GM19328 (cell line): ENCODE measurements around the gene RNF186.
"Not testable (repeated sequence)": the region's sequence is repeated elsewhere in the genome, so short reads cannot be mapped to it uniquely, and the experiment has no call there.

Experiments used
- ATAC-seq: cut with Tn5 transposase; IDR thresholded peaks from one replicate; pipeline ENCODE4 v1.9.1; 2021; ENCODE audit warnings: mild to moderate bottlenecking, moderate library complexity; ENCODE audit not compliant: unreplicated experiment

The RNF186 gene, protein sequence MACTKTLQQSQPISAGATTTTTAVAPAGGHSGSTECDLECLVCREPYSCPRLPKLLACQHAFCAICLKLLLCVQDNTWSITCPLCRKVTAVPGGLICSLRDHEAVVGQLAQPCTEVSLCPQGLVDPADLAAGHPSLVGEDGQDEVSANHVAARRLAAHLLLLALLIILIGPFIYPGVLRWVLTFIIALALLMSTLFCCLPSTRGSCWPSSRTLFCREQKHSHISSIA

DNA sequence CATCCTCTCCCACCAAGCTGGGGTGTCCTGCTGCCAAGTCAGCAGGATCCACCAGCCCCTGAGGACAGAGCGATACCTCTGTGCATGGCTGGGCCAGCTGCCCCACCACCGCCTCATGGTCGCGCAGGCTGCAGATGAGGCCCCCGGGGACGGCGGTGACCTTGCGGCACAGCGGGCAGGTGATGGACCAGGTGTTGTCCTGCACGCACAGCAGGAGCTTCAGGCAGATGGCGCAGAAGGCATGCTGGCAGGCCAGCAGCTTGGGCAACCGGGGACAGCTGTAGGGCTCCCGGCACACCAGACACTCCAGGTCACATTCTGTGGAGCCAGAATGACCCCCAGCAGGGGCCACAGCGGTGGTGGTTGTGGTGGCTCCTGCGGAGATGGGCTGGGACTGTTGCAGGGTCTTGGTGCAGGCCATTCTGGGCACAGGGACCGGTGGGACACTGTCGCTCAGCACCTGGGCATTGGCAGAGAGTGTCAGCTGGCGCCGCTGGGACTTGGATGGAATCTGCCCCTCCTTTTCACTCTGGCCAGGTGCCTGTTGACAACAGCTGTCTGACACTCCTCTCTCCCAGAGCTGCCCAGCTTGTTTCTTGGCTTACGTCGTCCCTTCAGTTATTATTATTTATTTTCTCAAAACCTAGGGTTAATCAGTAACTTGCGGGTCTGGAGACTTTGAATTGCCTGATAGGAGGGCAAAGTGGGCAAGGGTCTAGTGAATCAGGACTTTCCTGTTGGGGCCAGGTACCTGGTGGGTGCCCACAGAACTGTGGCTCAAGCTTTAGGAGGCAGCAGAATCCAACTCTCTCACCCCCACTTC is at the start of gene RNF186:
Gene RNF186 (minus strand): TSS at position 603 of the 823 bp plus-strand sequence. CDS start 182 bp downstream, at position 421.
- no peak for ATAC-seq

DNA sequence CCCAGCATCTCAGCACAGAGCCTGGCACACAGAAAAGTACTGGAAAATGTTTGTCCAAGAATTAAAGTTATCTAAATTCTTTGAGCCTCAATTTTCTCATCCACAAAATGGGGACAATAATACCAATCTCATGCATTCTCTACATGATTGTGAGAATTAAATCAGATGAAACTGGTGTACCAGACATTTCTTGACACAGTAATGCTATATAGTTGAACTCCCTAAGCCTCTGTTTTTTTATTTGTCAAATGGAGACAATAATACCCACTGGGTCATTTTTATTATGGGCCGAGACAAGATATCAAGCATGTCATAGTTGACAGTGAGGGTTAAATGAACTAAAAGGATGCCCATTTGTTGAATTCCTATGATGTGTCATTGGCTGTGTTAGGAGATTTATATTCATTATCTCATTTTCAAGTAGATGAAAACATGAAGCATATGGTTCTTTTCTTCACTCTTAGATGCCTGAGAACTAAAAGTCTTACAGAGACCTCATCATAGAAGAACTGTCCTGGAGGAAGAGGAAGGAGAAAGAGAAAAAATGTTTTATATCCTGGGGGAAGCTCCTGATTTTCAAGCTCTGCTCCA is 49.6 kb upstream of the RNF186 start:
- no peak for ATAC-seq

DNA sequence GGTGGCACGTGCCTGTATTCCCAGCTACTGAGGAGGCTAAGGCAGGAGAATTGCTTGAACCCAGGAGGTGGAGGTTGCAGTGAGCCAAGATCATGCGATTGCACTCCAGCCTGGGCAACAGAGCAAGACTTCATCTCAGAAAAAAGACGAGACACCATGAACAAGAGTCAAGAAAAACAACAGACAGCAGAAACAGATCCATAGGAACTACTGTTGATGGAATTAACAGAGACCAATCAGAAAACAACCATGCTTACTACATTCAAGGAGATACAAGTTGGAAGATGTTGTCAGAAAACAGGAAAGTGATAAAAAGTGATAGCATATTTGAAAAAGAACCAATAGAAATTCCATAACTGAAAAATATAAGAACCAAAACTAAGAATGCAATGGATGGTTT is 47.9 kb upstream of the RNF186 start:
- ATAC-seq, result no peak

DNA sequence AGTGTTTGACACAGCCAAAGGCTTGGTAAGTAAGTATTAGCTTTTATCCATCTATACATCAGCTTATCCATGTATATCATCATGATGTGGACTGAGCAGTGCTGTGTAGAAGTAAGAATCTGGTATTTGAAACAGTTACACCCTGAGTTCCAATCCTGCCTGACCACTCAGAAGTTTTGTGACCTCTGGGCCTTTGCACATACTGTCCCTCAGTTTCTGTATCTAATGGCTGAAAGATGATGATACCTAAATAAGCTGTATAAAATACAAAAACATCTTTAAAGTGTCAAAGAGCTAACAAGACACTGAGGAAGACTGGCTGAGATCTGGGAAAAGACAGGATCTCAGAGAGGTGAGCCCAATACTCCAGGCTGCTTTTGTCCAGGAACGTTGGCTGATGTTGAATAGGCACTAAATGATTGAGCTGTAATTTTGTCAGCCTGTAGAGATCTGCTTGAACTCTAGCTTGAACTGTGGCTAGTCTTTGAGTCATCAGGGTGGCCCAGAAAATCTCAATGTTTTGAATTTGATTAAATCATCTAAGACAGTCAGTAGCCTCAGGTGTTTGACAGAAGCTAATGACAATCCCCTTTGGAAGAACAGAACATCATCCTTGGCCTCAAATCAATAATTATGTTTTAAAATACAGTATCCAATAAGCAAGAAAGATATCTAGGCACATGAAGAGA is 46.9 kb upstream of the RNF186 start:
- ATAC-seq, result no peak

DNA sequence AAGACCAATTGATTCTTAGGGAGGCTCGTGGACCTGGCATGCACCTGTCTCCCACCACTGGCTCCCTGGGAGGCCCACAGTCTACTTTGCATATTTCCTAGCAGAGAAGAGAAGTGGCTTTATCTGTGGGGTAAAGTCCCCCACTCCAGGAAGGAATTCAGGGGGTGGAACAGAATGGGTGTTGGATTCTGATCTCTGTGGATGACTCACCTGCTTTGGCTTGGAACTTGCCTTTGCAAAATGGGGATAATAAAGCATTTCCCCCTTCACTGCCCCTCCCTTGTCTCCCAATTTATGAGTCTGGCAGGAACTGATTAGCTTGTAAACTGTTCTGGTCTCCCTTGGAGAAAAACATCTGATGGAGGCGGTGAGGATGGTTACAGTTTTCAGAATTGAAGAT is 46.0 kb upstream of the RNF186 start:
- no peak for ATAC-seq

DNA sequence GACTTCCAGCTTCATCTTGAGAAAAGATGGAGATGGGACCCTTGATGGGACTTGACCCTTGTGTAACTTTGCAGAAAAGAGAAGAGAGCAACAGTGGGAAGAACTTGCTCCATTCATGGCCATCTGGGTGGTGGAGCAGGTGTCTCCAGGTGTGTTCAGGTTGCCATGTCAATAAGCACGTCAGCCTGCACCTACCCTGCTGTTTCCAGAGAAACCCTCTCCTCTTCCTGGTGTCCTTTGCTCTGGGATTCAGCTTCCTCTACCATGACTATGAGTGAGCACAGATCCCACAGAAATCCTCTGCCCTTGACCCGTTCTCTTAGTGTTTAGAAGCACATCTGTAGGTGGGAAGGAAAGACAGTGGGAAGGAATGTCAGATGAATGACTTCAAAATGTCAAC is 45.3 kb upstream of the RNF186 start:
- ATAC-seq, result no peak

DNA sequence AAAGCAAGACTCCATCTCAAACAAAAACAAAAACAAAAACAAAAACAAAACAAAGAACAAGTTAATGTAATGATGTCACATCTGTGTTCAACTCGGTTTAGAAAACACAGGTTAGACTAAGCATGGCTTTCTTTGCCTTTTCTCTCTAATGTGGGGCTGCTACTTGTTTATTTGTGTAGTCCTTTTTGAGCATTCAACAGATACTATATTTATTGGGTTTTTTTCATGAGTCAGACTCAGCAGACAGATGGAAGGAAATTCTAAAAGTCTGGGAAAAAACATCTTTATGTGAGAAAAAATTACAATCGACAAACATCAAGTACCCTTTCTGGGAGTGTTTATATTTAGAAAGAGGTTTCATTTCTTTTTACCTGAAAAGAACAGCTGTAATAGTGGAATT is 44.8 kb upstream of the RNF186 start:
- no peak for ATAC-seq

DNA sequence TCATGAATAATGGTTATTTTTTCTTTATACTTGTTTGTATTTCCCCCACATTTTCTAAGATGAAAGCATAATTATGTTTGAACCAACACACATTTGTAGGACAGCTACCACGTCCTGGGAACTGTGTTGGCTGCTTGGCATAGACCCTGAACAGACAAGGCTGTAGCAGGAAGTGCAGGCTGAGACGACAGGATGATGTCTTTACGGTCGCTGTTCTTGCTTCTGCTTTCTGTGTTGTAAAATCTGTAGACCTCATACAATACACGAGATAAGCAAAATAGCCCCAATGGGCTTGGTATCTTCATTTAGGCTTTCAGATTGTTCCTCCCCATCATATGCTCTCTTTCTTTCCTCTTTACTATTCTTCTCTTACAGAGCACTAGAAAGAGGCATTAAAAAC is 43.8 kb upstream of the RNF186 start:
- no peak for ATAC-seq

DNA sequence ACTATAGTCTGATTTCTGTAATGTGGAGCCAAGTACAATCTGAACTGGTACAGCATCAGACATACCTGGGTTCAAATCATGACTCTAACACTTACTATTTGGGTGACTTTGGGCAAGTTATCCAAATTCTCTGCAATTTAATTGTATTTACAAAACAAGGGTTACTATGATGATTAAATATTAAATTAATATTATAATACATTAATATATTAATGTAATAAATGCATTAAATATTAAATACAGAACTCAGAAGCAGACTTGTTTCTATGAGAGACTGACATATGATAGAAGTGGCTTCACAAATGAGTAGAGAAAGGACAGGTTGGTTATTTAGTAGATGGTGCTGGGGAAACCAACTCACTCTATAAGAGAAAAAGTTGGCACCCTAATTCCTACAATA is 39.8 kb upstream of the RNF186 start:
- no peak for ATAC-seq

DNA sequence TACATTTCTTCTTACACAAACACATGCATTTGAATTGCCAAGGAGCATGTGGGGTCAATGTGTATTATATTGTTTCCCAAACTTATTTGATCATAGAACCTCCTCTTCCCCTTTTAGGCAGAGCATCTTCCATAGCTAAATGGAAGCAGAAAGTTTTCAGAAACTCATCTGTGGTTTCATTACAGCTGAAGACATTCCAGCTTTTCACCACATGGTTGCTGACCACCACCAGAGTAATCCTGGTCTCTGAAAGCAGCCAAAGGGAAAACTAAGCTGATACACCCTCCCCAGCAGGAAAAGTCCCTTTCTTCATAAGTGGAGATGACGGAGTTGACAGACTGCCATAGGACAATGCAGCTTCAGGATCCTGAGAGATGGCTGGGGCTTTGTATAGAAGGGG is 37.0 kb upstream of the RNF186 start:
- no peak for ATAC-seq

DNA sequence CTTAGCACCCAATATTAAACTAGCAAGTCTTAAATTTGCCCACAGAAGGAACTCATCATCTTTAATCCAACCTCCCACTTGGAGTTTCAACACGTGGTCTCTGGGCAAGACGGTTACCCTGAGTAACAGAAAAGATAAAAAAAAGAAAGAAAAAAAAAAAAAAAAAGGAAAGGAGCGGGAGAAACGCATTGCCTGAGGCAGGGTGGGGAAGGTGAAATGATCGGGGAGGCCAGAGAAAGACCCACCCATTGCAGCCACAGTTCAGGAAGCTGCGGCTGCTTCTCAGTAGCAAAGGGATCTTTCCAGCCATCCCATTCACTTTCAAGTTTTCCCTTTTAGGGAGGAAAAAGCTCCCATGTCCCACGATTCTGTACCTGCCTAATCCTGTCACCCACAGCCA is 35.1 kb upstream of the RNF186 start:
- no peak for ATAC-seq

DNA sequence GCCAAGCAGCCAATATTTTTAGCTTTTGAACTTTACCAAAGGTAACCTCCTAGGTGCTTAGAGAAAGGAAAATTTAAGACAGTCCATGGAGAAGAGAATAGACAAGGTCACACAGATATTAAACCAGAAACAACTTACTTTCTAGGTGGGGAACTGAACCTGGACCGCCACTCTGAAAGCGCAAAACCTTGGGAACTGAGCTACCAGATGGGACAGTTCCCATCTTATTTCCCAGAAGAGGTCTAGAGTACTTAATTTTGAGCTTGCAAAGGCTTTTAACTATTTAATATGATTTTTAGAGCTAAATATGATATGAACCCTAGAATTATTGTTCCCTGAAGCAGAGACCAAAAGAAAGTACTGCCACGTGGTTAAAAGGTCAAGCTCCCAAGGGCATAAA is 34.2 kb upstream of the RNF186 start:
- ATAC-seq, result not testable (repeated sequence)

DNA sequence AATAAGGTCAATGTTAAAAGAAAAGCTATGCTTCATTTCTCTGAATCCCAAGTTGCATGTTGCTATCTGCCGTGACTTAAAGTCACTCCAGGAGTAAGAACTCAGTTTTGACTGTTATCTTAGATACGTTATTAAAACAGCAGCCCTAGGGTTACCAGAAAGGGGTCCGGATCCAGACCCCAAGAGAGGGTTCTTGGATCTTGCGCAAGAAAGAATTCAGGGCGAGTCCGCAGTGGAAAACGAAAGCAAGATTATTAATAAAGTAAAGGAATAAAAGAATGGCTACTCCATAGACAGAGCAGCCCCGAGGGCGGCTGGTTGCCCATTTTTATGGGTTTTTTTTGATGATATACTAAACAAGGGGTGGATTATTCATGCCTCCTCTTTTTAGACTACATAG is 32.3 kb upstream of the RNF186 start:
- ATAC-seq, result not testable (repeated sequence)

DNA sequence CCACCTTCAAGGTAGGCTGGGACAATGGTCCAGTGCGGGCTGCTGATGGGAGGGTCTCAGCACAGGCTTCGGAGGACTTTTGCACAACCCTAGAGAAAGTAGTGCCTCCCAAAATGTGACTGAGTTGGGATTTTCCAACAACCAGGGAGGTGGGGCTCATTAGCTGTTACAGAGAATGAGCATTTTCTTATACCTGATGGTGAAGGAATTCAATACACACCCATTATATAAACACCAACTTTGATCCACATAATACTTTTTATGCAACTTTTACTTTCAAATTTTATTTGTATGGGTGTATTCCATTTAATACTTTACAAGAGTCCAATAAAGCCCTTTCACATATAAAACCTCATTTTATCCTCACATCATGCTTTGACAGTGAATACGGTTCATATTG is 31.3 kb upstream of the RNF186 start:
- no peak for ATAC-seq

DNA sequence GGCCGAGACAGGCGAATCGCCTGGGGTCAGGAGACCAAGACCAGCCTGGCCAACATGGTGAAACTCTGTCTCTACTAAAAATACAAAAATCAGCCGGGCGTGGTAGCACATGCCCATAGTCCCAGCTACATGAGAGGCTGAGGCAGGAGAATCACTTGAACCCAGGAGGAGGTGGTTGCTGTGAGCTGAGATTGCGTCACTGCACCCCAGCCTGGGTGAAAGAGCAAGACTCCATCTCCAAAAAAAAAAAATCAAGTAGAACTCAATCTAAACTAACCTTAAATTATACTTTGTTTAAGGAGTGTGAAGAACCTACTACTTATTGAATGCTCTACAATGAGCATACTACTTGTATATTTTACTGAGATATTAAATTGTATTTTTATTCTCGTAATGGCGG is 30.5 kb upstream of the RNF186 start:
- ATAC-seq, result no peak

DNA sequence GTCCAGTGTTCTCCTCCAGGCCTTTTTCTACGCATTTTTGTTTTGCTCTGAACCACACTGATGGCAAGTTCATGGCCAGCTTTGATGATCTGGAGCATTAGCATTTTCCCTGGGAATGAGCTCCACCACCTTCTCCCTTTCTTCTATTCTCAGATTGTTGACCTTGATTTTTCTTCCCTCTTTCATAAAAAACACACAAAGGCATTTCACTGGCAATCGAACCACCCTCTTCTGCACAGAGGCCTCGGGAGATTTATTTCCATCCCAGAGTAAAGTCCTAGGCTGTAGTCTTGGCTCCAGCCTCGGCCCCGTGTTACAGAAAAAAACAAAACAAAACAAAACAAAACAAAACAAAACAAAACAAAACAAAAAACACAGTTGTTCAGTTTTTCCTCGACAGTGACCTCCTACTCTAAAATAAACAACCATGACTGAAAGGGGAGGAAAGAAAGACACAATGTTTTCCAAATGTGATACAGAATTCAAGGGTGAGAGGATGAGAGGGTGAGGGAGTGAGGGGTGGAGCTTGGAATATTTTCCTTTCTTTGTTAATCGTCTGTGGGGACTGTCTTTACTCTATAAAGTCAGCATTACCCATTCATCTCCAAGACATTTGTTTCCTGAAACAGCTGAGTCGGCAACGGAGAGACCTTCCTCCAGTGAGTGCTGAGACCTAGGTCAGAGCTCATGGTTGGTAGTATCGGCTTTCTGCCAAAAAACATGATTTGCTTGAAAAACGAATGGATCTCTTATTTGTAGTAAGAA is 29.8 kb upstream of the RNF186 start:
- no peak for ATAC-seq

DNA sequence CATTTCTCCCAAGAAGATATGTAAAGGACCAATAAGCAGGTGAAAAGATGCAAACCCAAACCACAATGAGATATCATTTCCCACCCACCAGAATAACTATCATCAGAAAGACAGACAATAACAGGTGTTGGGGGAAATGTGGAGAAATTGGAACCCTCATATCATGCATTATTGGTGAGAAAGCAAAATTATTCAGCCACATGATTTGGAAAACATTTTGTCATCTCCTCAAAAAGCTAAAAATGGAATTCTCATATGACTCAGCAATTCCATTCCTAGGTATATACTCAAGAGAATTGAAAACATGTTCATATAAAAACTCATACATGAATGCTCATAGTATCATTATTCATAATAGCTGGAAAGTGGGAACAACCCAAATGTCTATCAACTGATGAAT is 25.1 kb upstream of the RNF186 start:
- ATAC-seq, result no peak

DNA sequence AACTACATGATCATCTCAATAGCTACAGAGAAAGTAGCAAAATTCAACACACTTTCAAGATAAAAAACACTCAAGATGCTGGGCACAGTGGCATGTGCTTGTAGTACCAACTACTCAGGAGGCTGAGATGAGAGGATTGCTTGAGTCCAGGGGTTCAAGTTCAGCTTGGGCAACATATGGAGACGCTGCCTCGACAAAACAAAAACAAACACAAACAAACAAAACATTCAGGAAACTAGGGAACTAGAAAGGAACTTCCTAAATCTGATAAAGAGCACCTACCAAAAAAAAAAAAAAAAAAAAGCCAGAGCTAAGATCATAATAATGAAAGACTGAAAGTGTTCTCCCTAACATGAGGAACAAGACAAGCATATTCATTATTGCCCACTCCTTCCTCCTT is 22.8 kb upstream of the RNF186 start:
- ATAC-seq, result no peak

DNA sequence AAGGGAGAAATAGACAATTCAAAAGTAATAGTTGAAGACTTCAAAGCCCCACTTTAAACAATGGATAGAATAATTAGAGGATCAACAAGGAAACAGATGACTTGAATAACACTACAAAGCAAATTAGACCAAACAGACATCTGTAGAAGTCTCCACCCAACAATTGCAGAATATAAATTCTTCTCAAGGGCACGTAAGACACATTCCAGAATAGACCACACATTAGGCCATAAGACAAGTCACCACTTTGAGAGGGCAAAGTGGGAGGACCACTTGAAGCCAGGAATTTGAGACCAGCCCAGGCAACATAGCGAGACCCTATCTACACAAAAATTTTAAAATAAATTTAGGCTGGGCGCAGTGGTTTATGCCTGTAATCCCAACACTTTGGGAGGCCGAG is 20.5 kb upstream of the RNF186 start:
- ATAC-seq, result no peak

DNA sequence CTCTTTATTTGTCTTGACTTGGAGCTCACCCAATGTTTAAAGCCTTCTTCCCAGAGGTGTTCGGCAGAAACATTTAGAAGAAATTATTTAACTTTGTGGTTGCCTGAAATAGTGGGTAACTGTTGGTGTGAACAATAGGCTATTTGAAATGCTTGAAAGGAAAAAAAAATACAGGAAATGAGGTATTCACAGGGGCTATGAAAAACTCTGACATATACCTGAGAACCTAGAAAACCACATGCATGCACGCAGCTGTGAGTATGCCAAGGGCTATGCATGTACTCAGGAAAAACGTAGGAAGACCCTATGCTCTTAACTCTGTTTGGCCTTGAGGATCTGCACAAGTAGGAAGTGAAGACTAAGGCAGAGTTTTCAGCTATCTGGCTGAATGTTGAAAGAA is 16.4 kb upstream of the RNF186 start:
- ATAC-seq, result no peak

DNA sequence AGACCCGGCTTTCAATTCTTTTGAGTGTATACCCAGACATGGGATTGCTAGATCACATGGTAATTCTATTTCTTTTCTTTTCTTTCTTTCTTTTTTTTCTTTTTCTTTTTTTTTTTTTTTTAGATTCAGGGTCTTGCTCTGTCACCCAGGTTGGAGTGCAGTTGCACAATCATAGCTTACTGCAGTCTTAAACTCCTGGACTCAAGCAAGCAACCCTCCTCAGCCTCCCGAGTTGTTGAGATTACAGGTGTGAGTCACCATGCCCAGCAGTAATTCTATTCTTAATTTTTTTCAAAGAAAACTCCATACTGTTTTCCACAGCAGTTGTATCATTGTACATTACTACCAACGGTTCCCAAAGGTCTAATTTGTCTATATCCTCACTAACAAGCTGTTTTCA is 13.5 kb upstream of the RNF186 start:
- no peak for ATAC-seq
